Stimulated activated CD4-positive, alpha-beta T cell treated with anti-CD3 and anti-CD28 coated beads, TNF-alpha, amount 100 ng/mL, for 48 hours (primary cell): ENCODE measurements around the gene GMPR.

ENCODE experiments used
- DNase-seq, 3 donors: peaks; one replicate each; pipeline ENCODE4 v3.0.0-alpha.2; 2020; ENCODE audit warnings: low read depth in 3 of 3

GMPR gene

DNA sequence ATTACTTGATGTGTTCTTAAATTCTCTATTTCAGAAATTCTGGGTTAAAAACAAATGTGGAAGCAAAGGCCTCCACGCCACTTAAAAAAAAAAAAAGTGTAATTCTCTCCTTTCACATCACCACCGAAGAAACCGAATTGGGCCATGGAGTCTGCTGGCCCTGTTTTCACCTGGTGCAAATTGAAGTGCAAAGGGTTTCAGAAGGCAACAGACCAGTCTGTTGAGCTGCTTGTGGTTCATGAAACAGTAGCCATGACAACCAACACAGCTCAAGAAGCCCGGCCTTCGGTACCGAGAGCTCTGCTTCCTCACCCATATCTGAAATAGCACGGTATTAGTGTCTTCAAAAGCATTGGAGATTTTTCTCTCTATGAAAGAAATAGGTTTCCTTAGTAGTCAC lies 63.1 kb downstream of the GMPR start:
- DNase-seq: no peak

DNA sequence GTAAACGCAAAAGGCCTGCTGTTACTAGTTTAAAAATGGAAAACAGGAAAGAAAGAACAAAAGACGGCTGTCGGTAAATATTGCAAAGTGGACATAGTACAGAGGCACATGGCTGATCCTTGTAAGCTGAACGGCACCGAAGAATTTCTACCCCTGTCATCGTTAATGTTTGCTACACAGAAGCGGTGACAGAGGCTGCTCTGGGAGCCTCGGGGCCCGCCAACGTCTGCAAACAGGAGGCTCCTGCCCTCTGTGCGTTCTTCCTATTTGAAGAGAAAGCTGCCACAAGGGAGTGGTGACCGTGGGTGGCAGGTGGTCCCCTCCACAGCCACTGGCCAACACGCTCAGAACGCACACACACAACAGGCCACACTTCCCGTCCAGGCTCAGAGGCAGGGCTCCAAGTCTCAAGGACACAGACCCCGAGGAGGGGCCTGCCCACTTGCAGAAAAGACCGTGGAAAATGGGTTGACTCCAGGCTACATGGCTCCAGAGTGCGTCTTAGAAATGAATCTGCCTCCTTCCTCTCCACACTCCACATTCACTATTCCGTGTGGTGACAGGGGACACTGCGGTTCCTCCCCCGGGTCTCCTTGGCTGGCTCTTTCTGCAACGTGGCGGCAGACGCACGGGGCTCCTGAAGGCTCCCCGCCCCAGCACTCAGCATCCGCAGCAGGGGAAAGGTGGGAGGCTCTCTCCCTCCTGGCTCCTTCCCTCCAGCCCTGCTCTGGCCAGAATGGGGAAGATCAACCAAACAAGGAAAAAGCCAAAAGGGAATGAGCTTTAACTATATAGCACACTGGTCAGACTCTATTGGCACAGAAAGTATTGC lies 64.5 kb downstream of the GMPR start:
- DNase-seq: no peak

- no peak for DNase-seq
These were observed 66.9 kb downstream of the GMPR start for GRCh38 chr6:16305246-16305725.

- DNase-seq: no peak
These were observed 67.4 kb downstream of the GMPR start for GRCh38 chr6:16305788-16306187.

GRCh38 chr6:16306334-16306733 lies 67.9 kb downstream of the GMPR start:
- DNase-seq: no peak

DNA sequence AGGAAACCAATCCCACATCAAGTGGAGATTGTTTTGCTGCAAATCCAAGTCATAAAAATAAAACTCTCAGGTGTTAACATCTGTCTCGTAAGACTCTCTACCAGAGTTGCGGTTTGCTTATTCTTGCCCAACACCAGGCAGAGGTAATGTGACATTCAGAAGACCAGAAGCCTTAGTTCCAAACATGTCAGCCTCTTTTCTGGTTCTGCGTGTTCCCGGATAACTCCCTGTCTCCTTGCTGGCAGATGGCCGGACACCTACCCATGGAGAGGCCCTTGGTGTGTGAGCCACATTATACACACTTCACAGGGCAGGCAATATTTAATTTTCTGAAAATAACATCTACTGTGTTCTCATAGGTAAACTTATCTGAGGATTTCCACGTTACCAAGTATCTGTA lies 73.4 kb downstream of the GMPR start:
- no peak for DNase-seq

DNA sequence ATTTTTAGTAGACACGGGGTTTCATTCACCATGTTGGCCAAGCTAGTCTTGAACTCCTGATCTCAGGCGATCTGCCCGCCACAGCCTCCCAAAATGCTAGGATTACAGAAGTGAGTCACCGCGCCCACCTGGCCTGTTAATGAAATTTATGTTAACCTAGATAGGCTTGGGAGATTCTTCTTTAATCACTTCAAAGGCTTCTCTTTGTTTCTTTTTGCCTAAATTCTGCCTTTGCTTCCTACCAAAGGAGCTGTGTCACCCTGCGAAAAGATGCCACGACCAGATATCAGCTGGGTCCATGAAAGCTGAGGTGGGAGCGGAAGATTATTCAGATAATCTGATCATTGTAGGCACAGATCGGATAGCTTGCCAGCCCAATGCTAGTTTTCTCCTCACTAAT lies 75.3 kb downstream of the GMPR start:
- no peak for DNase-seq

DNA sequence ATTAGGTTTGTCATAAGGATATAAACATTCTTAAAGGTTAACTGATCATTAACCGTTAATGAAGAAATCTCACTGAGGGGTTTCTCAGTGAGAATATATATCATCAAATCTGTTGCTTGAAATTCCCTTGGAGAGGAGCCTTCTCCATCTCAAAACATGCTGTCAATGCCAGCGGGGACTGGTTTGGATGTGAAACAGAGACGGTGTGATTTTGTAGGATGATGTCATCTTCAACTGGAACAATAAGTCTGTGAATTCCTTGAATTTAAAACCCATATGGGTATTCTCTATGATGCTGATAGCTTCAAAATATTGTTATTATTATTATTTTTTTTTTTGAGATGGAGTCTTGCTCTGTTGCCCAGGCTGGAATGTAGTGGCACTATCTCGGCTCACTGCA lies 75.9 kb downstream of the GMPR start:
- DNase-seq: no peak

DNA sequence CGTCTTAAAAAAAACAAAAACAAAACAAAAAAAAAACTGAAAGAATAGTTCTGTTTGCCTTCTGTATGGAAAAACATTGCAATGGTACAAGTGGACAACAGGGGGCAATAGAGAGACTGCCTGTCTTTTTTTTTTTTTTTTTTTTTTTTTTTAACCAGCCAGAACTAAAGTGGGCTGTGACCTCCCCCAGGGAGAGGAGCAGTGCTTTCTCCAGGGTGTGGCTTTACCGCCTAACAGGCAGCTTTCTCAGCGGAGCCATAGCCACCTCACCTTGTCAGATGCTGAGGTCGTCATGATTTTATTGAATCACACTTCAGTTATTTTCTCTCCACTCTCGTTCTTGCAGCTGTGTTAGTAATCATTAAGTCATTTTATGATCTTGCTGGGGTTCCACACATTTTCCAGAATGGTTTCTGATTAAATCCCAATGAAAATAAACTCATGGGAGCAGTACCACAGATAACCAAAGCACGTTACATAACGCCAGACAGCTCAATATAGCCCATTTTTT lies 78.4 kb downstream of the GMPR start:
- no peak for DNase-seq

GRCh38 chr6:16318538-16318937 lies 80.2 kb downstream of the GMPR start:
- peak in 2 of 3 donors; percentile 14 to 27 for DNase-seq

DNA sequence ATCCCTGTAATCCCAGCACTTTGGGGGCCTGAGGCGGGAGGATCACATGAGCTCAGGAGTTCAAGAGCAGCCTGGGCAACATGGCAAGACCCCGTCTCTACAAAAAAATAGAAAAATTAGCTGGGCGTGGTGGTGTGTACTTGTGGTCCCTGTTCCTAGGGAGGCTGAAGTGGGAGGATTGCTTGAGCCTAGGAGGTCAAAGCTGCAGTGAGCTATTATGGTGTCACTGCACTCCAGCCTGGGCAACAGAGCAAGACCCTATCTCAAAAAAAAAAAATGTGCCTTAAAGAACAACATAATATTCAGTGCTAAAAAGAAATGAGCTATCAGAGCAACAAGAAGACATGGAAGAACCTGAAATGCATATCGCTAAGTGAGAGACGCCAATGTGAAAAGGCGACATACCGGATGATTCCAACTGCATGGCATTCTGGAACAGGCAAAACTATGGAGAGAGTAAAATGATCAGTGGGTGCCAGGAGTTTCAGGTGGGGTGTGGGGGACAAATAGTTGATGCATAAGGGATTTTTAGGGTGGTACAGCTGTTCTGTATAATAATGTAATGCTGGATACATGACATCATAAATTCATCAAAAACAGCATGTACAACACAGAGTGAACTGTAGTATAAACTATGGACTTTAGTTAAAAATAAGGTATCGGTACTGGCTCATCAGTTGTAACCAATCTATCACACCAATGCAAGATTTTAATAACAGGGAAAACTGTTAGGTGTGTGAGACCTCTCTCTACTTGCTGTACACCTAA lies 80.8 kb downstream of the GMPR start:
- no peak for DNase-seq

- DNase-seq: peak; percentile 31 to 57 (median 46)
These were observed 81.6 kb downstream of the GMPR start for GRCh38 chr6:16319813-16320532.

DNA sequence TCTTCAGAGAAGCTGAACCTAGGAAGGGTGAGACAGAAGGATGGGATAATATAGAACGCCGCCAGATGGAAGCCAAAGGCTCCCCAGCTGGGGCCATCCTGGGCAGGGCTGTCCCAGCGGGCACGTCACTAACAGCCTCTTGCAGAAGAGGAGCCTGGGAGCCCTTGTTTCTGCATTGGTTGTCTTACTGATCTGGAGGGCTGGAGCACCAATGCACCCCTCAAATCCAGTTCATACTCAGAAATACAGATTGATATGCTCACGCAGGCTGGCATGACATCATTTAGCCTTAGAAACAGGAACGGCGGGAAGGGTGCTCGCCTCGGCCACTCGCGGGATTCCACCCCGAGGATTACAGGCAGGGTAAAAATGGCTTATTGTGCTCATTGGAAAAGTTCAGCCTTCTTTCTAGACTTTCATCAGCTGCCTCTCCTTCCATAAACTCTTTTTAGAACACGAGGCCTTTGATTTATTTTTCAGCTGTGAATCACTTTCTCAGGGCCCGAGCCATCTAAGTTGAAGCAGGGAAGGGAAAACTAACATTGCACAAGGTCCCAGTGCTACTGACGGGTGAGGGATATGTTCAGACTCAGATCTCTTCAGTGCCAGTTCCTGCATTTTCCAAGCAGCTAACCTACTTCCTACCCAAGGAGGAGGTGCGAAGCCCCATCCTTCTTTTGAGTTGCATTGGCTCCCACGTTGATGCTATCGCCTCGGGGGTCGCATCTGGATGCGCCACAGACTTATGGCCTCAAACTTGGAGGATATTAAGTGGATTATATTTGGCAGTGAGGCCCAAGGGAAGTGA lies 82.3 kb downstream of the GMPR start:
- DNase-seq: no peak

DNA sequence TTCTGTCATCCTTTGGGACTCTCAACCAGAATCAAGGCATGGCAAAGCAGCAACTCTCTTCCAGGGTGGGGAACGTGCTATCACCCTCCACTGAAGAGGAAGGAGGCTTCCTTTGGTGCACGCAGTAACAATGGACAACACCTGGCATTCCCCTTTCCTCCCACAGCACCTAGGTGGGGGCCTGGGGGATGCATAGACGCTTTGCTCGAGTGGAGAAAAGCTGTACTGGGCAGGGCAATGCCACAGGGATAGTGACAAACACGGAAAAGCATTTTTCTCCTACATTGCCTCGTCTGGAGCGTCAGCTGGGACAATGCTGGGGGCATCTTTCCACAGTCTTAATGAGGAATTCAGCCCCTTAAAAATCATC lies 82.9 kb downstream of the GMPR start:
- DNase-seq: no peak

DNA sequence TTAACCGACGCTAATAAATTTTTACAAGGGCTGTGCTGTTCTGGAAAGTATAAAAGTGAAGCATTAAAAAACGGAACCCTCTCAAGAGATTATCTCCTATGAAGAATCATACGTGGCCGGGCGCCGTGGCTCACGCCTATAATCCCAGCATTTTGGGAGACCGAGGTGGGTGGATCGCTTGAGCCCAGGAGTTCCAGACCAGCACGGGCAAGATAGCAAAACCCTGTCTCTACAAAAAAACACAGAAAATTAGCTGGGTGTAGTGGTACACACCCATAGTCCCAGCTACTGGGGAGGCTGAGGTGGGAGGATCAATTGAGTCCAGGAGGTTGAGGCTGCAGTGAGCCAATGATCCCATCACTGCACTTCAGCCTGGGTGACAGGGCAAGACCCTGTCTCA lies 83.4 kb downstream of the GMPR start:
- no peak for DNase-seq

GRCh38 chr6:16322666-16323312 lies 84.4 kb downstream of the GMPR start:
- DNase-seq: peak; percentile 46 to 72 (median 70)

GRCh38 chr6:16324184-16324583 lies 85.8 kb downstream of the GMPR start:
- no peak for DNase-seq

DNA sequence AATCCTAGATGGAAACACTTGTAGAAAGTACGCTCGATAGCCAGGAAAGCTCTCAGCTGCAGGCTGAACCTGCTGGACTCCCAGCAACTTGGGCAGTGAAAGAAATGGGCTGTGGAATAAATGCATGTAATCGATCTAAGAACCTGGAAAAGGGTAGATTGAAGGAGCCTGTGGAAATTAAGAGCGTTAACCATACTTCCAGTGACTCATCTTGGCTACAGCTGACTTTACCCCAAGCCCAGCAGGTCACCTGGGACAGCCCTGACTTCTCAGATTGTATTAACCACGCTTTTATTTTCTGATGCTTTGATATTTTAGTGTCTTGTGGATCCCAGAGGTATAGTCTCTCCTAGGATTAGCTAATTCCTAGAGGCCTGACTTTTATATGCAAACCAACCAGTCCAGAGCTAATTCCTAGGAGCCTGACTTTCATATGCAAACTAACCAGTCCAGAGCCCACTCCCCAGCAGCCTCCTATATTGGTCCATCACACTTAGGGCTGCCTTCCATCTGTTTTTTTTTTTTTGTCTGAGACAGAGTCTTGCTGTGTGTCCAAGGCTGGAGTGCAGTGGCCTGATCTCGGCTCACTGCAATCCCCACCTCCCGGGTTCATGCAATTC lies 86.3 kb downstream of the GMPR start:
- no peak for DNase-seq

DNA sequence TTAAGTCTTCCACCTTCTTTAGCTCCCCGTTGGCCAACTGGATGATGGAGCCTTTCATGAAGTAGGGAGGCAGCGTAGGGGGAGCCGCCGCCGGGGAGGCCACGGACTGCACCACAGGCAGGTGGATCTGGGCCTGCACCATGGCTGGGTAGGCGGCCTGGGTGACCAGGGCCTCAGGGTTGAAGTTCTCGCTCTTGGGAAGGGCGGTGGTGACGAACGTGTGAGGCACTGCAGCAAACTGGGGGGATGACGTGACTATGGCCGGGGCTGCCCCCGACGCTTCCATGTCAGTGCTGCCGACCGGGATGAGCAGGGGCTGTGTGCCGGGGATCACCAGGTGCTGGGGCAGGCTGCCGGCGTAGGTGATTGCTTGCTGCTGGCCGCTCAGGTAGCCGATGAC lies 88.1 kb downstream of the GMPR start:
- DNase-seq: no peak
